KMS-11 (cell line): ENCODE results near the gene TSEN34.
"Not testable (repeated sequence)": the region's sequence is repeated elsewhere in the genome, so short reads cannot be mapped to it uniquely, and the experiment has no call there.

Source experiments
- H2AFZ ChIP-seq: fragments of 200-600 bp; sonication (generic); 2 replicates; pipeline ENCODE4 v1.6.1; 2016; ENCODE audit warnings: antibody characterized with exemption, mixed run types, low read depth
- H3K27ac ChIP-seq: fragments of 200-600 bp; sonication (generic); 2 replicates; pipeline ENCODE4 v1.6.1; 2016; ENCODE audit warnings: mild to moderate bottlenecking, mixed run types
- H3K27me3 ChIP-seq: fragments of 200-600 bp; sonication (generic); 2 replicates; pipeline ENCODE4 v1.6.1; 2017; ENCODE audit warnings: mild to moderate bottlenecking, low read depth, mixed run types, moderate library complexity; ENCODE audit not compliant: insufficient read depth
- H3K36me3 ChIP-seq: fragments of 200-600 bp; sonication (generic); 2 replicates; pipeline ENCODE4 v1.6.1; 2017; ENCODE audit warnings: mild to moderate bottlenecking, mixed run types; ENCODE audit not compliant: insufficient read depth
- H3K4me1 ChIP-seq: fragments of 200-600 bp; sonication (generic); 2 replicates; pipeline ENCODE4 v1.6.1; 2016; ENCODE audit warnings: mild to moderate bottlenecking, low read depth, mixed run types; ENCODE audit not compliant: poor library complexity, severe bottlenecking
- H3K4me2 ChIP-seq: fragments of 200-600 bp; sonication (generic); 2 replicates; pipeline ENCODE4 v1.7.0; 2016; ENCODE audit warnings: mild to moderate bottlenecking, mixed run types
- H3K4me3 ChIP-seq: fragments of 200-600 bp; sonication (generic); IDR thresholded peaks from 2 replicates; pipeline ENCODE4 v1.6.1; 2017; ENCODE audit warnings: low read depth, low read length, mixed read lengths; ENCODE audit not compliant: insufficient read depth
- H3K79me2 ChIP-seq: fragments of 200-600 bp; sonication (generic); 2 replicates; pipeline ENCODE4 v1.6.1; 2016; ENCODE audit warnings: low read depth, mixed run types; ENCODE audit not compliant: insufficient read depth
- H3K9ac ChIP-seq: fragments of 200-600 bp; sonication (generic); 2 replicates; pipeline ENCODE4 v1.6.1; 2016; ENCODE audit warnings: mild to moderate bottlenecking, mixed run types
- H4K20me1 ChIP-seq: fragments of 200-600 bp; sonication (generic); 2 replicates; pipeline ENCODE4 v1.6.1; 2016; ENCODE audit warnings: mild to moderate bottlenecking, mixed run types; ENCODE audit not compliant: insufficient read depth
- TF ChIP-seq, protein P1 (sequence below): fragments of 200-600 bp; sonication (generic); conservative IDR thresholded peaks from 2 replicates; pipeline ENCODE4 v1.6.1; 2017; ENCODE audit warnings: low read depth, mild to moderate bottlenecking, antibody characterized with exemption, low read length, moderate library complexity, mixed read lengths

TSEN34 gene

DNA sequence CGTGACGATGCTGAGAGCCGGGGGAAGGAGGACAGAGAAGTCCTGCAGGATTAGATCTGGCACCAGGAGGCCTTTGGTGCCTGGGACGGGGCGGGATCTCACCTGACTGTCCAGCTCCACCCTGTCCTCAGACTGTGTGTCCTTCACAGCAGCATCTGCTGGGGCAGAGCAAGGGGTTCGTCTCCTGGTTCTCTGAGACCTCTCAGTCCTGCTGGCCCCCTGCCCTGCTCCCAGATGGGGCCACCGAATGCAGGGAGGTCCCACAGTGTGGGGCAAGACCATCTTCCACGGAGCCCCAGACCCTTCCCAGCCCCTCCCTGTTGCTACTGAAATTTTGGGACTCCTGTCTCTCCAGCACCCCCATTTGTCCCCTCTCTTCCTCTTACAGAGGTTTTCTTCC is 27.2 kb downstream of the TSEN34 start:
- Histone ChIP-seq H3K36me3 (no peaks in the 10 kb centered on the region), H4K20me1 (no peaks in the 10 kb centered on the region), H3K27ac (no peak overlapping the region), H3K79me2 (no peaks in the 10 kb centered on the region), H3K27me3 (no peaks in the 10 kb centered on the region; the same call in 1 of the 2 replicates), H3K4me2 (no peak overlapping the region), H2AFZ (no peak overlapping the region), H3K4me3 (no peak overlapping the region), H3K9ac (no peak overlapping the region), H3K4me1 (no peaks in the 10 kb centered on the region)
- TF ChIP-seq, protein P1, sequence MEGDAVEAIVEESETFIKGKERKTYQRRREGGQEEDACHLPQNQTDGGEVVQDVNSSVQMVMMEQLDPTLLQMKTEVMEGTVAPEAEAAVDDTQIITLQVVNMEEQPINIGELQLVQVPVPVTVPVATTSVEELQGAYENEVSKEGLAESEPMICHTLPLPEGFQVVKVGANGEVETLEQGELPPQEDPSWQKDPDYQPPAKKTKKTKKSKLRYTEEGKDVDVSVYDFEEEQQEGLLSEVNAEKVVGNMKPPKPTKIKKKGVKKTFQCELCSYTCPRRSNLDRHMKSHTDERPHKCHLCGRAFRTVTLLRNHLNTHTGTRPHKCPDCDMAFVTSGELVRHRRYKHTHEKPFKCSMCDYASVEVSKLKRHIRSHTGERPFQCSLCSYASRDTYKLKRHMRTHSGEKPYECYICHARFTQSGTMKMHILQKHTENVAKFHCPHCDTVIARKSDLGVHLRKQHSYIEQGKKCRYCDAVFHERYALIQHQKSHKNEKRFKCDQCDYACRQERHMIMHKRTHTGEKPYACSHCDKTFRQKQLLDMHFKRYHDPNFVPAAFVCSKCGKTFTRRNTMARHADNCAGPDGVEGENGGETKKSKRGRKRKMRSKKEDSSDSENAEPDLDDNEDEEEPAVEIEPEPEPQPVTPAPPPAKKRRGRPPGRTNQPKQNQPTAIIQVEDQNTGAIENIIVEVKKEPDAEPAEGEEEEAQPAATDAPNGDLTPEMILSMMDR, result no peak

DNA sequence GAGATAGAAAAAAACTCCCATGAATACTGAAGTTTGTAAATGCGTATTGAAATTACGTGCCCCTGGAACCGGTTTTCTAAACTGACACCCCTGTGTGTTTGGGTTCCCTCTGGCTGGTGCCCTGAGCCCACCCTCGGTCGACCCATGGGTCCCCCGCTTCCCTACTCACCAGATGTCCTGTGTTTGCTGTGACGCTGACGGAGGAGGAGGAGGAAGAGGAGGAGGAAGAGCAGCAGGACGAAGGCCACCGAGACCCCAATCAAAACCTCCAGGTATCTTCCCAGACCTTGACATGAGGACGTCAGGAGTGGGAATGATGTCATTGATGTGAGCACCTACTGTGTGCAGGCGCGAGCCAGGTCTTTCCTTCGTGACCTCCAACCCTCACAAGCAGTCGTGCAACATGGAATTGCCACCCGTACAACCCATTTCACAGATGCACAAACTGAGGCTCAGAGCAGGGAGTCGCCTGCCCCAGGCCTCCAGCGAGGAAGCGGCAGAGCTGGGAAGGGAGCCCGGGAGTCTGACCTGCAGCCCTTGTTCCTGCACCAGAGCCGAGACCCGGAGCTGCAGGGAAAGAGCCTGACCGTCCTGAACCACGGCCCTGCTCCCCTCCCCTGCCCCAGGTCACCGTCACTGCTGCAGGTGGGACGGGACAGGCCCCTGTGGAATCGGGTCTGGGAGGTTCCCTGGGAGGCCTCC is 28.0 kb downstream of the TSEN34 start:
- TF ChIP-seq, protein P1, result no peak
- no peak overlapping the region for H2AFZ ChIP-seq
- no peaks in the 10 kb centered on the region for H3K36me3 ChIP-seq
- no peaks in the 10 kb centered on the region for H3K4me1 ChIP-seq
- H3K27me3 ChIP-seq, result peaks cover 8% of the 10 kb centered on the region; the same call in 1 of the 2 replicates
- no peaks in the 10 kb centered on the region for H3K79me2 ChIP-seq
- no peak overlapping the region for H3K4me2 ChIP-seq
- H3K4me3 ChIP-seq, result no peak overlapping the region
- H3K27ac ChIP-seq, result no peak overlapping the region
- no peaks in the 10 kb centered on the region for H4K20me1 ChIP-seq
- no peak overlapping the region for H3K9ac ChIP-seq

DNA sequence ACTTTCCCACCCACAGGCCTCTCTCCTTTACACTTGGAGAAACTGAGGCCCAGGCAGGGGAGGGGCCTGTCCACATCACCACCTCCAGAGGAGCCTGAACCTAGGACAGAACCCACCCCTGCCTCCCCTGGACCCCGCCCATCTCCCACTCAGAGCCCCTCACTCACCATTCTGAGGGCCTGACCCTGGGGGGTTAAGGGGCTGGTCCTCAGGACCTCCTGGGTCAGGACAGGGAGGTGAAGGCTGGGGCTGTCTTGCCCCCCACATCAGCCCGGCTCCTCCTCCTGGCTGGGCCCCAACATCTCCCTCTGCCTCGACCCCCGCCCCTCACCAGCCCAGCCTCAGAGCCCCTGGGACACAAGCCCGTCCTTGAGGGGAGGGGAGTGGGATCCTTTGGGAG is 28.6 kb downstream of the TSEN34 start:
- not testable (repeated sequence) for H2AFZ ChIP-seq, H3K36me3 ChIP-seq, H3K4me3 ChIP-seq, H3K4me2 ChIP-seq, H3K27me3 ChIP-seq, H3K4me1 ChIP-seq, H3K79me2 ChIP-seq, H3K9ac ChIP-seq, H4K20me1 ChIP-seq, H3K27ac ChIP-seq

DNA sequence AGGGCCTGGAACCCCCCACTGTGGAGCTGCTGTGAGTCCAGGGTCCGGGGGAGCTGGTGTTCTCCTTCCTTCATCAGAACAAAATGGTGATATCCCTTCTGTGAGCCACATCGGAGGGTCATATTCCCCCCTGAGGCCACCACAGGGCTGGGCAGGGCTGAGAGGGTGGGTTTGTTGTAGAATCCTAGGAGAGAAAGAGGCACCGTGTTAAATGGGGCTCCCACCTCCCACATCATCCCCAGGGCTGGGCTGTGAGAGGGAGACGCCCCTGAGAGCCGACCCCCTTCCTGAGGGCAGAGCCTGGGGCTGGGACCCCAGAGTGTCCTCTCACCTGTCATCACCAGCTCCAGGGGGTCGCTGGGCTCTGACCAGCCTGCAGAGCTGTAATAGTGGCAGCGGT is 30.8 kb downstream of the TSEN34 start:
- H3K9ac ChIP-seq, H2AFZ ChIP-seq, H3K4me3 ChIP-seq, H3K4me1 ChIP-seq, H3K36me3 ChIP-seq, H3K79me2 ChIP-seq, H4K20me1 ChIP-seq, H3K27ac ChIP-seq, H3K4me2 ChIP-seq: not testable (repeated sequence)
- H3K27me3 ChIP-seq, result peaks cover 27% of the 10 kb centered on the region; the same call in 1 of the 2 replicates

DNA sequence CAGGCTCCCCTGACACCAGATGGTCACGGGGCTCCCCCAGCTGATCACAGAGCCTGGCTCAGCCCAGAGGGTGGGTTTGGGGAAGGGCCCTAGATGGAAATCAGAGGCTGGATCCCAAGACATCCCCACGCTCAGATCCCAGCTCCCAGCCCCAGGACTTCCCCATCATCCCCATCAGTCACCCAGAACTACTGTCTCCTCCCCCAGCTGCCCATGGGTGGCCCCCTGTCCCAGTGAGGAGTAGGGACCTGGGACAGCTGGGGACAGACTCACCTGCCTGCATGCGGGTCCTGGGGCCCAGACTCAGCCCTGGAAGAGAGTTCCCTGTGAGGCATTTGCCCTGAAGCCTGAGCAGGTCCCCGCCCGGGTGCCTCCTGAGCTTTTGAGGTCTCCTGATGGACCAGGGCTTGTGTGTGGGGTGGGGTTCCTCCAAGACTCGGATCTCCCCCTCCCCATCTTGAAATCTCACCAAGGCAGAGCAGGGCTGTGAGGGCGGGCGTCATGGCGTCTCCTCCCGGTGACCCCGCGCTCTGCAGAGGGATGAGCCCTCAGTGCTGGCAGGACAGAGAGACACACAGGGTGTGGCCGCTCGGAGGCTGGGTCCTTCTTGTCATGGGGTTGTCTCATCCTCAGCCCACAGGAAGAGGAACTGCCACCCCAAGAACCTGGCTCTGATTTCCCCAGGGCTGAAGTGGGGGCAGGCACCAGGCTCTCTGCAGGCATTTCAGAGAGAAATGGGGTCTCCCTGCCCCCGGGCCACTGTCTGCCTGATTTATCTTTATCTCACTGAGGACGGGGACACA is 31.6 kb downstream of the TSEN34 start, which contains the start of gene LILRB3:
Gene LILRB3 (minus strand): TSS at position 534 of the 803 bp plus-strand sequence. CDS start 31 bp downstream, at position 503.
- not testable (repeated sequence) for H4K20me1 ChIP-seq, H3K36me3 ChIP-seq, H3K4me1 ChIP-seq, H3K79me2 ChIP-seq, H3K9ac ChIP-seq, H2AFZ ChIP-seq, H3K4me2 ChIP-seq, H3K4me3 ChIP-seq, H3K27ac ChIP-seq
- H3K27me3 ChIP-seq, result peaks cover 32% of the 10 kb centered on the region; the same call in 1 of the 2 replicates

DNA sequence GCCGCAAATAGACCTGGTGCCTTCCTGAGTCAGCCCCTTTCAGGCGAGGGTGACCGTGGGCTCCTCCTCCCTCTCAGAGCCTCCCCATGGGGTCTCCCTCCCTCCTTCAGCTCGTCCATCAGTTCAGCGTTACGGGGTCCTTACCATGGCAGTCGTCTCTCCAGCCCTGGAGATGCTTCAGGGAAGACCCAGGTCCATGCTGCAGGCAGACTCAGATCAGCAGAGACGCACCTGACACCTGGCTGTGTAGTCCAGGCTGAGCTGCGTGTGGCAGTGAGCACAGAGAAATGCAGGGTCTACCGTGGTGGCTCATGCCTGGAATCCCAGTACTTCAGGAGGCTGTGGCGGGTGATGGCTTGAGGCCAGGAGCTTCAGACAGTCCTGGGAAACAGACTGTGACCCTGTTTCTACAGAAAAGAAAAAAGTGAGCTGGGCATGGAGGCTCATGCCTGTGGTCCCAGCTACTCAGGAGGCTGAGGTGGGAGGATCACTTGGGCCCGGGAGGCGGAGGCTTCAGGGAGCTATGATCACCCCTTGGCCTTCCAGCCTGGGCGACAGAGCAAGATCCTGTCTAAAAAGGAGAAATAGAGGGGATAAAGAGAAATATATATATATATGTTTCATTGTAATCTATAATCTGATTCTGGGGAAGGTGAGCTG is 32.3 kb downstream of the TSEN34 start:
- not testable (repeated sequence) for H3K79me2 ChIP-seq, H3K36me3 ChIP-seq, H3K4me1 ChIP-seq, H3K4me2 ChIP-seq, H3K9ac ChIP-seq, H3K27ac ChIP-seq, H3K4me3 ChIP-seq, H2AFZ ChIP-seq, H4K20me1 ChIP-seq
- H3K27me3 ChIP-seq, result peaks cover 38% of the 10 kb centered on the region

DNA sequence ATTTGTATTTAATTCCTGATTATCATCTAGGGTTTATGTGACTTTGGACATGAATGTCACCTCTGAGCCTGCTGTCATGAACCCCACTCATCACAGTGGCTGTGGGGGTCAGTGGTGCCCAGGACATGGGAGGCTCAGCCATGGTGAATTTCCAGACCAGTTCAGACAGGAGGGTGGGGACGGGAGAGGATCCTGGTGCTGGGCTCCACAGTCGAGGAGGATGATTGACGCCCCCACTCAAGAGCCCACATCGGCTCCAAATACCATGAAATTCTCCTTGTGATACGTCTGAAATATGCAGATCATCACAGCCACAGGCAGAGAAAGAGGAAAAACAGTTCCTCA is 32.8 kb downstream of the TSEN34 start:
- peaks cover 41% of the 10 kb centered on the region for H3K27me3 ChIP-seq
- H2AFZ ChIP-seq, H3K79me2 ChIP-seq, H3K4me1 ChIP-seq, H3K4me2 ChIP-seq, H3K36me3 ChIP-seq, H4K20me1 ChIP-seq, H3K9ac ChIP-seq, H3K4me3 ChIP-seq, H3K27ac ChIP-seq: not testable (repeated sequence)

DNA sequence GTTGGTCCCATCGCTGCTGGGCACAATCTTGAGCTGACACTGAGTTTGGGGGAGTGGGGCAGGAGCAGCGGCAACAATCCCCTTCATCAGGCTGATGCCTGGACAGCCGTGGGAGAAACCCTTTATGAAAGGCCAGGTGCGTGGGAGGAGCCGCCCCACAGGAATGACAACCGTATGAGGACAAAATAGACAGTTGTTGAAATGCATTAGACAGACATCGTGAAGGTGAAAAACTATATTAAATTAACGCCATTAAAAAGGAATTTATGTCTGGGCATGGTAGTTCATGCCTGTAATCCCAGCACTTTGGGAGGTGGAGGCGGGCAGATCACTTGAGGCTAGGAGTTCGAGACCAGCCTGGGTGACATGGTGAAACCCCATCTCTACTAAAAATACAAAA is 33.5 kb downstream of the TSEN34 start:
- not testable (repeated sequence) for H3K9ac ChIP-seq, H2AFZ ChIP-seq, H3K4me1 ChIP-seq, H4K20me1 ChIP-seq, H3K79me2 ChIP-seq, H3K4me3 ChIP-seq, H3K27ac ChIP-seq, H3K36me3 ChIP-seq, H3K4me2 ChIP-seq
- peaks cover 46% of the 10 kb centered on the region for H3K27me3 ChIP-seq
